Mesenteric fat pad (tissue), 1 donor: ENCODE data around the gene C14orf93. TPM values are rescaled to one million over a fixed set of nuclear protein-coding genes. Genes with fewer than 3 reads are reported as not detected.

Experiments used
- DNase-seq: peaks from one replicate; pipeline ENCODE4 v3.0.0-alpha.2; 2020; ENCODE audit warnings: low spot score
- total RNA-seq: library from RNA; stranded (reverse); fragmentation: NEBNext Ultra II Directional; extraction: Animal tissue kit (Norgen Biotek cat#: 25700); gene quantifications from one replicate; pipeline ENCODE4 v1.2.1, GENCODE V29; 2021
- donor health status: DM: yes; HTN: yes; CAD: no.

Gene C14orf93
- total RNA-seq, 1 donor from 2014 or later, result 4.9 TPM

DNA sequence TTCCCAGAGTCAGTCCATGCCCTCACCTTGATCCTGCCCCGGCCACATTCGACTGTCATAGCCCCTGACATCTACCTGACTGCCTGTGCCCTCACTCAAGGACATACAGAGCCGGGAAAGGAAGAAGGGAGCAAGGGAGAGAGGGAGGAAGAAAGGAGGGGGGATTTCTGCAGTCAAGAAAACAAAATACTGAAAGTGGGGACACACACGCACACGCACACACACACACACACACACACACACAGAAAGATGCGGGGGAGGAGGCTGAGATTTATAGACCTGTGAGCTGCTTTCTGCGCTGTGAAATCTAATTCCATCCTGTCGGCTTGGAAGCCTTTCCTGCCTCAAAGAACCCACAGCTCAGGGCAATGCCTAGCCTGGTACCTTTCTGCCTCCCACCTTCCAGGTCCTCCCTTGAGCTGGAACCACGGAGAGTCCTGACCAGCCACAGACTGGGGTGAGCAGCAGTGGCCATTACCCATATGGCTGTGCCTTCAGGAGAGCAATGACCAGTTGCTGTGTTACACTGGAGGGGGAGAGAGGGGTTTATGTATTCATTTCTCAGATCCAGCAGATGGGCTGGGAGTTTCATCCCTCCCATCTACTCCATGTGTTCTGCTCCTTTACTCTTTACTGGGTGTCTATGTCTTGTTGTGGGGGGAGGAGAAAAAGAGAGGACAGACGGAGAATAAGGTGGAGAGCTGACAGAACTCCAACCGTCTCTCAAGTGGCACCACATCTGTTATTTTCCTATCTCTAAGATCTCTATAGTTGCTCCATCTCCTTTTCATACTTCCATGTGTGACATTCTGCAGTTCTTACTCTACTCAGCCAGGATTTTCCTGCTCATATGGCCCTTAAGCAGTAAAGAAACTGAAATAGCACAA is 12.9 kb downstream of the C14orf93 start:
- peak; percentile 55 for DNase-seq

DNA sequence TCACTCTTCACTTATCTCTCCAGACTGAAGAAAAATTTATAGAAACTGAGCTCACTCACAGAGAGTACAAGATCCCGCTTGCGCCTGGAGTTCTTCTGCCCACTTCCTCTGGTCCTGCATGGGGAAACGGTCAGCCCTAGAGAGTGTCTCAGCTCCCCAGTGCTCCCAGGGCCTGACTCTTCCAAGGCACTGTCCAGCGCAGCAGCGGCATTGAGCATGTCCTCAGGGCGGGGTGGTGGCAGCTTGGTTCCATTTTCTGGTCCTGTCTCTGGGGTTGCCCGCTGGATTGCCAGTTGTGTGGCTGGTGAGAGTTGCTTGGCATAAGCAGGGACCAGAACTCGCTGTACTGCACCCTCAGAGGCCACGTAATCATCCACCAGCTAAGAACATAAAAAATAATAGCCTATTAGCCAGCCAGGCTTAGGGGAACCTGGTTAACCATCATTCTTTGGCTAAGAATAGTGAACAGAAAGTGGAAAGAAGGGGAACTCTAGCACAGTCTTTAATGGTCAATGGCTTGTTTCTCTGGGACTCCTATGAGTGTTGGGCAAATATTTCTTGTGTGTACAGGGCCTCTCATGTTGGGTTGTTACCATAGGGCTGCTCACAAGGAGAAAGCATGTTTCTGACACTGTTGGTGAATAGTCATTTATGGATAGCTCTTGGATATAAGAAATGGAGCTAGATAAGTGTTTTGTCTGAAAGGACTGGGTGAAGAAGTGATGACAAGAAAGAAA is 13.9 kb downstream of the C14orf93 start:
- peak; percentile 62 for DNase-seq

DNA sequence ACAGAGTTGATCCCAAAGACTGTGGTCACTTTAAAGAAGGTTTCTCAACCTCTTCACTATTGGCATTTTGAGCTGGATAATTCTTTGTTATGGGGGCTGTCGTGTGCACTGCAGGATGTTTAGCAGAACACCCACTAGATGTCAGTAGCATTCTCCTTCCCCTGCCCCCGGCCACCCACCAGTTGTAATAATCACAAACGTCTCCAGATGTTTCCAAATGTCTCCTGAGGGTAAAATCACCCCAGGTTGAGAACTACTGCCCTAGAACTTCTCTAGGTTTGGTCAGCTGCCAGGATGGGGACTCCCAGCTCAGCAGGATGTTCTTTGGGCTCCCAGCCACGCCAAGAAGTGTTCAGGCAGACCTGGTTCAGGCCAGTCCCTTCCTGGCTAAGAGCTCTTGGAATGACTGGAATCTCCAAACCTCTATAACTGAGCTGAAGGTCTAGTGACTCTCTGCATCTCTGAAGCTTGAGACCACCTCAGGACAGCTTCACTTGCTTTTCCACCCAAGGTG is 15.1 kb downstream of the C14orf93 start:
- DNase-seq, result no peak

DNA sequence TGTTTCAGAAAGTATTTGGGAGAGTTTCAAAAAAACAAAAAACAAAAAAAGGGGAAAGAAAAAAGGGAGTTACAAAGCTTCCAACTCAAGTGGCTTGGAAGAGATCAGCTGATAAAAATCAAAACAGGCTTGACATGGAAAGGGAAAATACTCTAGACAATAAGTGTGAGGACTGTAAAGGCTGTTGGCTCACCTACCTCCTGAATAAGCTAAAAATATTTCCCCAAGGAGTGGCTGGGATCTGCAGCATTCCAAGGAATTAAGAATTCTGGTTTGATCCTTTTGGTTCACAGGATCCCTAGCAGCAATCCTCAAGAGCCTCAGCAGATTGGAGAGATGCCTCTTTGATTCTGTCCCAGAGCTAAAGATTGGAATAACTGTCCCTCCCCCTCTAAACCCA is 16.4 kb downstream of the C14orf93 start:
- DNase-seq, result no peak

DNA sequence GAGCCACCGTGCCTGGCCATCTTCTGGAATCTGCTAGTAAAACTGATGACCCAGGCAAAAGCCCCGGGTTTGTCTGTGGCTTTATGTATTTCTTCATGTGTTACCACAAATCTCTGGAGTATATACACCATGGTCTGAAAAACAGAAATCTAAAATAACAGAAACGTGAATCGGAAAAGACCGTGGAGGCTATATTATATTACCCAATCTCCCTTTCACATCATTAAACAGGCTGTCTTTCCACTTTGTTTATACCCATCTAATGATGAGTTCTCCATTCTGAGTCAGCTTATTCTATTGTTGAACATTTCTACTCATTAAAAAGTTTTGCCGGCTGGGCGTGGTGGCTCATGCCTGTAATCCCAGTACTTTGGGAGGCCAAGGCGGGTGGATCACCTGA is 18.1 kb downstream of the C14orf93 start:
- peak; percentile 16 for DNase-seq

DNA sequence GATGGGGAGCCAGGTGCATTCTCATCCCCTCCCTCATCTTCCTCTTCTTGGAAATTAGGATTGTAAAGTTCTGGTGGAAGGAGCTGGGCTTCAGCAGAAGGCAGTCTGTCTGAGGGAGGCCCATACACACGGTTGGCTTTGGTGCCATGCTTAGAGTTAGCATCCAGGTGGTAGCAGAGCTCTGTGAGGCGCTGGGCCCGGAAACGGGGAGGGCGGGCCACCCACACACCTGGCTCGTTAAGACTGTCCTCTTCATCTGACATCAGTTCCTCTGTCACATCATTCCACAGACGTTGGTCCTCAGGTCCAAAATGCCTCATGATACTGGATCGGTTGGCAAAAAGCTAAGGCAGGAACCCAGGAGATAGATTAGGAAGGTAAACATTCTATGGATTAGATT is 22.7 kb downstream of the C14orf93 start:
- DNase-seq, result peak; percentile 33

DNA sequence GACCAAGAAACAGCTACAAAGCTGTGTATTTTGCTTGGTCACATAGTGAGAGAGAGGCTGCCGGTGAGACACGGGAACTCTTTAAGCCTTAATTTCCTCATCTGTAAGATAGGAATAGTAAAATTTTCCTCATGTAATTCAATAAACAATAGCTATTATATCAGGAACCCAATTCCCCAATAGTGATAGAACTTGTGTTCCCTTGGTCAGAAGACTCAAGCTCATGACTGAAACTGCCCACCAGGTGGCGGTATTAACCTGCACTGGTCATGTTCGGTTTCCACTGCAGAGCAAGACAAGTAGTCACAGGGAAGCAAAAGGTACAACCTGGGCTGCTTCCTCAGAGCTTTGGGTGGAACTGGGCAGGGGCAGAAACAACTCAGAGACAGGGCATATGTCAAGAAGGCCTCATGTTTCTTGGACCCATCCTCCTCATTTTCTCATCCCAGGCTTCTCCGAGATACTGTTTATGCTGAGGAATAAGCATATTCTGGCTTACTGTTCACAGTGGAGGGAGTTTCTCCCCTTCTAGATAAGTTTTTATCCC is 23.4 kb downstream of the C14orf93 start:
- peak; percentile 91 for DNase-seq

DNA sequence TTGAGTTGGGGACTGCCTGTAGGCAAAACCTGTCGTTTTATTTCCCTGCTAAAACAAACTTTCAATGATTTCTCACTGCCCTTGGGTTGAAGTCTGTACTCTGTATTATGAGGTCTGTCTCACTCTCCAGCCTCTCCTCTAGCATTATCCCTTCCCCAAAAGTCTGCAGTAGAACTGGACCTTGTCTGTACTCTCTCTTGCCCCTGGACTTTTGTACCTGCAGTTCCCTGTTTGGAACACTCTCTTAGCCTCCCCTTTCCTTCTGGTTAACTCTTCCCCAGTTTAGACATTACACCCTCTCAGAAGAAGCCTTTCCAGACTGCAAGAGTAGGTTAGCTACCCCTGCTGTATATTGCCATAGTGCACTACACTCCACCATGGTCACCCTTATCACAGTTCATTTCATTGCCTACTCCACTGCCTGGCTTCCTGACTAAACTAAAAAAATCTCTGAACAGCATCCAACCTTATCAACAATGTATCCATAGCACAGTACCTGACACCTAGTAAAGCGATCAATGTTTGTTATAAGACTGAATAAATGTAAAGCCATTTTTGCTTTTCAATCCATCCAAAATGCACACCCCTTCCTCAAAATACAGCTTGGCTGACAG is 23.9 kb downstream of the C14orf93 start:
- DNase-seq, result no peak

DNA sequence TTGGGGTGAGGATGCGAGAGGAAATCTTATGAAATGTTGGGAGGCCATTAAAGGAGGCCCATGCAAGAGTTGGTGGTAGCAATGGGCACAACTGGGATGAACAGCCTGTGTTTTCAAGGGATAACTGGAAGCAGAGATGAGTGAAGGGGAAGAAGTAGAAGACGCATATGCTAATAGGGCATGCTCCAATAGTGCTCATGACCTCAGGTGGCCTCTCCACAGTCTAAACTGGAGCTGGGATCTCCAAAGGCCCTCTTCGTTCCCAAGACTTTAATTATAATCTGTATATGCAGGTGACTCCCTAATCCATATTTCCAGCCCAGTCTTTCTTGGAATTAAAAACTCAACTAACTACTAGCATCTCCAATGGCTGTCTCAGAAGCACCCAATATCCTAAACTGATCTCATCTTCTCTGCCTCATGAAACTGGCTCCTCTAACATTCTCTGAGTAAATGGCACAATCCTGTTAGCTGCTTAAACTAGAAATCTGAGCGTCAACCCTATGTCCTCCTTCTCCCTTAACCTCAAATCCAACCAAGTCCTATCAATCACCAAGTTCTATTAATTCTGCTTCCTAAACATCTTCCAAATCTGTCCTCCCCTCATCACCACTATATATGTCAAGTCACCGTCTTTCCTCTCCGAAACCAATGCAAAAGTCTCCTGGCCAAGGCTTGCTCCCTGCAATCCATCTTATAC is 24.8 kb downstream of the C14orf93 start:
- DNase-seq, result peak; percentile 6

DNA sequence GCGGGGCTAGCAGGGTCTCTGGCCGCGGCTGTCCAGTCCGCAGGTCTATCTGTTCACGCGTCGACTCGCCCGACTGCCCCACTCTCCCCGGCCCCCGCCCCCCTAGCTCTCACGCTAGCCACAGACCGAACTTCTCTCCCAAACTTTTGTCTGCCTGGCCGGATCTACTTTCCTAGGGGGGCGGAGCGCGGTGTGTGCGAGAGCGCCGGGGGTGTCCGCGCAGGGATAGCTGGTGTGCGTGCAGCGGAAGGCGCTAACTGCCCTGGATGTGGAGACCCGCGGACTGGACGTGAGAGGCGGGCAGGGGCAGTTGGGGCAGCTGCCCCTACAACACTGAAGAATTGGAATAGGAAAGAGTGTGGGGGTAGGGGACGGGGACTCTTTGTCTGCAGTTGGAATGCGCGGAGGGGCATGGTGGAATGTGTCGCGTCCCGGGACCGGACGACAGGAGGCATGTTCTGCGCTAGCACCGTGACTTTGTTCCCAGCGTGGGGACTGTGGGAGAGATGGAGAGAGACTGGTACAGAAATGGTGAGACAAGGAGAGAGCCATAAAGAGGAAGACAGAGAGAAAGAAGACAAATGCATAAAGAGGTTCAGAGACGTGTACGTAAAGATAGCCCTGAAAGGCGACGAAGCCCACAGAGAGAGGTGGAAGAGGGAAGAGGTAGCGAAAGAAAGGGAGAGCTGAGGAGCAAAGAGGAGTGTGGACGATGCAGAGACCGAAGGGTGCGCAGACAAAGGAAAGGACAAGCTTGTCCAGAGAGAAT is 27.3 kb downstream of the C14orf93 start, which contains the start of gene AJUBA:
AJUBA (minus strand) TSS at position 75 of the 769 bp plus-strand sequence. CDS start 285 bp downstream, outside the sequence.
- DNase-seq, result peak; percentile 93

DNA sequence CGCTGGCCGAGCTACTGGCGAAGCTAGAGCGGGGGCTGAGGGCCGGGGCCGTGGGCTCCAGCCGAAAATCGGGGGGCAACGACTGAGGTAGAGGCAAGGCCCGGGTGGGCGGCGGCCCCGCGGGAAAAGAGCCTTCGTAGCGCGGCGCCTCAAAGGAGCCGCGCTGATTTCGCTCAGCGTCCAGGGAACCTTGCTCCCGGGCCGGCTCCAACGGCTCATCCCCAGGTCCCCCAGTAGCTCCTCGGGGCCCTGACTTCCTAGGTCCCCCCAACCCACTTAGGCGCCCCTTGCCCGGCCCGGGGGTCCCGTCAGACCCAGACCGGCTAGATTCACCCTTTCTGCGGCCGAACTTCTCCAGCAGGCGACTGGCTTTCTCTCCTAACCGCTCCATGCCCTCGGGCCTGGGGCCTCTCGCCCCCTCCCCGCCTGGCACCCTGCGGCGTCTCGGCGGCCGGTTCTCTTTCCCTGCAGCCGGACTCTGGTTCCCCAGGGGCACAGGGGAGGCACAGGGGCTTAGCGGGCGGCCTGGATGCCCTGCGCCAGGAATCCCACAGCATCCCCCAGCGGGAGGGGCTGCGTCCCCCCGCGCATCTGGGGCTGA is 28.0 kb downstream of the C14orf93 start:
- no peak for DNase-seq

DNA sequence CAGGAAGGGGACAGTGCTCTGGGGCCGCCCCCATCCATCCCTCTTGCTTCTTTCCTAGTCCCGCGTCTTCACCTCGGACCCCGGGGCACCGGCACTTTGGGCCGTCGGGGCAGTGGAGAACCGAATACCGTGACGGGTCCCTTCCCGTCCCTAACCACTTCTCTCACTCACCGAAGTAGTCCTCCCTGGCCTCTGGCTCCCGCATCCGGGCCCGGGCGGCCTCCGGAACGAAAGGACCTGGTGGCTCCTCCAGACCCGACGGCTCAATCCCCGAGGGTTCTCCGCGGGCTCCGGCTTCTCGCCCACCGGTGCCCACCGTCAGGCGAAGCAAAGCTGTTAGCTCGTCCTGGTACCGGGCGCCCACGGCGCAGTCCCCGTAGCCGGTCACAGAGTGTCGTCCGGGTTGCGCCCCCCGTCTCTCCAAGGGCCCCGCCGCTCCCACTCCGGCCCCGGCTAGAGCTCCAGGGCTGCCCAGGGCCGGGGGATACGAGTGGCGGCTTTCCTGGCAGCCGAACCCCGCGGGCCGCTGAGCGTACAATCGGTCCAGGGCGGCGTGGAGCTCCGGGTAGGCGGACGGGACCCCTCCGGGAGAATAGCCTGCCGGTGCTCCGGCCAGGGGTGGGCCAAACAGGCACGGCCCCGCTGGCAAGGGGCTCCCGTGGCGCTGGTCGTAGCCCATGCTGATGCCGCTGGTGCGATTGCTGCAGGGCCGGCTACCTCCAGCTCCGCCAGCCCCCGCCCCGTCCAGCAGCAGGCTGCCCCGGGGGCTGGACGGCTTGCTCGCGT is 28.7 kb downstream of the C14orf93 start:
- peak; percentile 89 for DNase-seq

DNA sequence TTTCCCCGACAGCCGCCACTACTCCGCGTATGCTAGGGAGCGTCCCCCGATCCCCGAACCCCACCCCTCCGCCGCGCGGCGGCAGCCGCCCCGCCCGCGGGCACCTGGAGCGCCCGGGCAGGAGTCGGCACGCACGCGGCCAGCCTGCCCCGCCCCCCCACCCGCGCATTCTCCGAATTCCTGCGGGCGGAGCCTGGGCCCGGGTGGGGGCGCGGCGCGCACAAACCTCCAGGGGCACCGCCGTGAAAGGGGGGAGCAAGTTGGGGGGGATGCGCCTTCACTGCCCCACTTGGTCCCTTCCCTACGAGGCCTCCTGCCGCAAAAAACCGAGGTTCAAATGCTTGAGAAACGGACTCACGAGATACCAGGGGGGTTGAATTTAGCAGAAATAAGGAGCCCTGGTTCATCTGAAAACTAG is 29.3 kb downstream of the C14orf93 start:
- peak; percentile 81 for DNase-seq

DNA sequence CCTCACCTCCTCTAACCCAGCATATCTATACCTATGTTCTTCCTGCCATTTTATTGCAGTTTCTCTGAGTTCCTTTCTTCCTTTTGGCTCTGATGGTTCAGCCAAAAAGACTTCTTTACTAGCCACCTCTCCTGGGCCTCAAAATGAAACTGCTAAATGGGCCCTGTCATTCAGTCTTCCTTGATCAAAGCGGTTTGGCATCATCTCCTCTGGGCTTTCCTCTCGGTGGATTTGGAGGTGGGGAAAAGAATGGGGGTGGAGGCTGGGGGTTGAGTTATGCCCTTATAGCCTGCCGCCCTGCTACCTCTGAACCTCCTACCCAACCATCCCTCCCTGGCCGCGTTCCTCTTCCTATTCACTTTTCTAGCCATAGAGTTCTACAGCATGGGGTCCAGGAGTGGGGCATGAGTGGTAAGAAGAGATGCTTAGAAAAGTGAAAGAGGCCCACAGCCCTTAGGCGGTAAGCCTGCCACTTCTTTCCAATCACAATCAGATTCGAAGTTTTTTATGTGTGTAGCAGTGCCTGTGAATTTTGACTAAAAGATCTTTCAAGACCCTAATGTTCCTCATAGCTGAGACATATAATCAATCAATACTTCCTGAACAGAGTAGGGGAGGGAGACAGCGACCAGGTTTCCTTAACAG is 30.1 kb downstream of the C14orf93 start:
- DNase-seq, result peak; percentile 24

DNA sequence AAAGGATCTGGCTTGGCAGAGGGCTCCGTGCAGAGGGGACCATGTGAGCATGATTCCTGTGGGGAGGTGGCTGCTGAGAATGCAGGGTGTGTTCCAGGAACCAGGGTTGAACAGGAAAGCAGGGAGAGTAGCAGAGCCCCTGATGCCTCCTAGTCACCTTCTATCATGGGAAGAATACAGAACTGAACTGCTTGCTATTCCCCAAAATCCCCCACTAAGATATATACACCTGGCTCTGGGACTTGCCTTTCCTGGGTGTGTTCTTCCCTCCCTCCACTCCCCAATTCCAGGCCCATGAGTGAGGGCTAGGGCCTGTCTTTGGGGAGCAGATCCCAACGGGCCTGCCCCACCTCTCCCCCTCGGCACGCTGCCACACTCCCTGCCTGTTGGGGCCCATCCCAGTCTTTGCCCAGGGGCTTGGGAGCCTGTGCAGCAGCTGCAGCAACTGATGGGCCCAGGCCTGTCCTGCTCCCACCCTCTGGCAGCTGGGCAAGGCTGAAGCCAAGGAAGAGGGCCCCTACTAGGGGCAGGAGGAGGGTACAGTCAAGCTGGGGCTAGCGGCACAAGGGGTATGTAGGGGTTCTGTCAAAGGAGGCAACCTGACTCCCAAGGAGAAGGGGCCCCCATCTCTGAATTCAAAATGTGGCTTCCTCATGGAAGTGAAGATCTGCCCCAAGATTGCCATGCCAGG is 30.8 kb downstream of the C14orf93 start:
- DNase-seq, result peak; percentile 59

DNA sequence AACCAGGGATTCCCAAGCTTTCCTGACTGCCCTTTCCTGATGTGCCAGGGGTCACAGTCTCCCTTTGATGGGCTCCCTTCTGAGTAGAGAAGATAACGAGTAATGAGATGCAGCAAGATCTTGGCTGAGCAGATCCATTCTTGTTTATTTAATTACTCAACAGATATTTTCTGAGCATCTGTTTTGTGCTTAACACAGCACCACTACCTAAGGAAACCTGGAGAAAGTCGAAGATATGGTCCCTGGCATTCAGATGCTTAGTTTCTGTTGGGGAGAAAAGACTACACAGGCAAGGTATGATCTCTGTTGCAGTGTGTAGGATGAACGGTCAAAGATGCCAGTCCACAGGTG is 31.5 kb downstream of the C14orf93 start:
- DNase-seq, result no peak

DNA sequence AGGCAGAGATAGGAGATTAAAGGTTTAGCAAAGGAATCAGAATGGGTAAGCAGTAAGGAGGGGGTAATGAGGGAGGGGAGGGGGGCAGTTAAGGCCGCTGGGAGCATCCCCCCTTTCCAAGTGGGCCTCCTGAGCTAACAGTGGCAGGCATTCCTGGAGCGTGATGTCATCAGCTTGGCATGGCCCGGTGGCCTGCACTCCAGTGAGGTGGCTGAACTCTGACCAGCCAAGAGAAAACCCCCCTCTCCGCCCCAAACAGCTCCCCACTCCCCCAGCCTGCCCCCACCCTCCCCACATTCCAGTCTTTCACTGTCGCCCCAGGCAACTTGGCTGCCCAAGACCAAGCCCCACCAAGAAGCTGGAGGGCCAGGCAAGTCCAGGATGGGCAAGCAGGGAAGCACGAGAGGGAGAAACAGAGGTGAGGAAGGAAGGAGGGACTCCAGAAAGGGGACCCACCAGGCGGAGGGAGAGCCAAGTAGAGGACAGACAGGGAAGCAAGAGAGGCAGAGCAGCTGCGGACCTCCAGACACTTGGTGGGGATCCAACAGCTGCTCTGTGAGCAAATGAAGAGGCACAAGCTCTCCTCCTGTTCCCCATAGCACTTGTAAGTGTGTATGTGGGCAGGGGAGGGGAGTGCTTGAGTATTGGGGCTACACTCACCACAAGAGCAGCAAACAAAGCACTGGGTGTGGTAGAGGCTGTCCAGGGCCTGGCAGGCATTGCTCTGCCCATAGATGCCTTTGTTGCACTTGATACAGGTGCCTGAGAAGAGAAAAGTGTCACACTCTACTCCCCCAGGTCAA is 32.1 kb downstream of the C14orf93 start:
- no peak for DNase-seq
